ENCODE results near the gene TIMM8A. TPM values are rescaled to one million over a fixed set of nuclear protein-coding genes. Genes with fewer than 3 reads are reported as not detected.

The TIMM8A gene
- total RNA-seq, 1 donor from 2014 or later = 16.7 TPM

- FAIRE-seq = peak; percentile 69
- no peak overlapping the region for H3K4me3 ChIP-seq (ENCODE audit: insufficient read depth, low read depth, low read length)
- peaks cover 26% of the 10 kb centered on the region for H3K79me2 ChIP-seq (ENCODE audit: insufficient read depth, low read length)
- no peak for DNase-seq (ENCODE audit: low read depth)
- Mint-ChIP-seq H3K36me3 (ENCODE audit: low read depth, unreplicated experiment) (peaks cover 3% of the 10 kb centered on the region), H3K27me3 (ENCODE audit: low read depth, unreplicated experiment) (no peaks in the 10 kb centered on the region), H3K9me3 (ENCODE audit: unreplicated experiment) (no peaks in the 10 kb centered on the region), H3K4me3 (ENCODE audit: unreplicated experiment) (no peak overlapping the region), H3K4me1 (ENCODE audit: low read depth, unreplicated experiment) (peaks cover 4% of the 10 kb centered on the region), H3K27ac (ENCODE audit: unreplicated experiment) (no peak overlapping the region)
- H3K27ac ChIP-seq (ENCODE audit: low read depth, low read length) = no peak overlapping the region
- H3K4me1 ChIP-seq (ENCODE audit: insufficient read depth, low read length) = peaks cover 8% of the 10 kb centered on the region
- no peaks in the 10 kb centered on the region for H3K9me3 ChIP-seq (ENCODE audit: insufficient read depth, low read depth, low read length)
- H3K9ac ChIP-seq (ENCODE audit: low read length) = no peak overlapping the region
- H3K36me3 ChIP-seq (ENCODE audit: insufficient read depth, low read length) = peaks cover 18% of the 10 kb centered on the region
- TF ChIP-seq CTCF (IDR thresholded peaks at IDR 0.05; ENCODE audit: insufficient read depth, low read depth, low read length) (no peak), EZH2 (IDR thresholded peaks at IDR 0.05; ENCODE audit: insufficient read depth, low read length) (no peak)
- H3K4me2 ChIP-seq (ENCODE audit: low read length) = no peak overlapping the region
- H2AFZ ChIP-seq (ENCODE audit: low read depth, low read length) = no peak overlapping the region
- H3K27me3 ChIP-seq (ENCODE audit: insufficient read depth, low read length) = no peaks in the 10 kb centered on the region
- peaks cover 23% of the 10 kb centered on the region for H4K20me1 ChIP-seq (ENCODE audit: insufficient read depth, low read length)
Observed at GRCh38 chrX:101395789-101396188, 47.2 kb upstream of the TIMM8A start.

GRCh38 chrX:101394372-101394771, 45.8 kb upstream of the TIMM8A start:
- Histone ChIP-seq H3K4me2 (ENCODE audit: low read length) (no peak overlapping the region), H3K9me3 (ENCODE audit: insufficient read depth, low read depth, low read length) (no peaks in the 10 kb centered on the region), H4K20me1 (ENCODE audit: insufficient read depth, low read length) (peaks cover 23% of the 10 kb centered on the region), H3K36me3 (ENCODE audit: insufficient read depth, low read length) (peaks cover 15% of the 10 kb centered on the region), H3K79me2 (ENCODE audit: insufficient read depth, low read length) (peaks cover 26% of the 10 kb centered on the region), H3K9ac (ENCODE audit: low read length) (no peak overlapping the region), H3K4me1 (ENCODE audit: insufficient read depth, low read length) (peaks cover 8% of the 10 kb centered on the region), H3K27ac (ENCODE audit: low read depth, low read length) (no peak overlapping the region), H2AFZ (ENCODE audit: low read depth, low read length) (no peak overlapping the region), H3K4me3 (ENCODE audit: insufficient read depth, low read depth, low read length) (no peak overlapping the region), H3K27me3 (ENCODE audit: insufficient read depth, low read length) (no peaks in the 10 kb centered on the region)
- peaks cover 3% of the 10 kb centered on the region for H3K36me3 Mint-ChIP-seq (ENCODE audit: low read depth, unreplicated experiment)
- no peak overlapping the region for H3K27ac Mint-ChIP-seq (ENCODE audit: unreplicated experiment)
- H3K4me3 Mint-ChIP-seq (ENCODE audit: unreplicated experiment) = no peak overlapping the region
- H3K4me1 Mint-ChIP-seq (ENCODE audit: low read depth, unreplicated experiment) = peaks cover 4% of the 10 kb centered on the region
- no peak for DNase-seq (ENCODE audit: low read depth)
- no peaks in the 10 kb centered on the region for H3K27me3 Mint-ChIP-seq (ENCODE audit: low read depth, unreplicated experiment)
- no peak for TF ChIP-seq EZH2 (IDR thresholded peaks at IDR 0.05; ENCODE audit: insufficient read depth, low read length)
- no peak for TF ChIP-seq CTCF (IDR thresholded peaks at IDR 0.05; ENCODE audit: insufficient read depth, low read depth, low read length)
- no peaks in the 10 kb centered on the region for H3K9me3 Mint-ChIP-seq (ENCODE audit: unreplicated experiment)
- no peak for FAIRE-seq

GRCh38 chrX:101393530-101394305, 45.2 kb upstream of the TIMM8A start:
- Mint-ChIP-seq H3K27me3 (ENCODE audit: low read depth, unreplicated experiment) (no peaks in the 10 kb centered on the region), H3K4me3 (ENCODE audit: unreplicated experiment) (peak overlapping the region; percentile 96), H3K27ac (ENCODE audit: unreplicated experiment) (no peak overlapping the region), H3K4me1 (ENCODE audit: low read depth, unreplicated experiment) (peaks cover 4% of the 10 kb centered on the region), H3K9me3 (ENCODE audit: unreplicated experiment) (no peaks in the 10 kb centered on the region), H3K36me3 (ENCODE audit: low read depth, unreplicated experiment) (peaks cover 3% of the 10 kb centered on the region)
- Histone ChIP-seq H3K27me3 (ENCODE audit: insufficient read depth, low read length) (no peaks in the 10 kb centered on the region), H3K9ac (ENCODE audit: low read length) (no peak overlapping the region), H2AFZ (ENCODE audit: low read depth, low read length) (no peak overlapping the region), H3K9me3 (ENCODE audit: insufficient read depth, low read depth, low read length) (no peaks in the 10 kb centered on the region), H4K20me1 (ENCODE audit: insufficient read depth, low read length) (peaks cover 23% of the 10 kb centered on the region), H3K79me2 (ENCODE audit: insufficient read depth, low read length) (peaks cover 26% of the 10 kb centered on the region), H3K4me2 (ENCODE audit: low read length) (peak overlapping the region; percentile 98), H3K4me1 (ENCODE audit: insufficient read depth, low read length) (peaks cover 8% of the 10 kb centered on the region), H3K36me3 (ENCODE audit: insufficient read depth, low read length) (peaks cover 15% of the 10 kb centered on the region), H3K4me3 (ENCODE audit: insufficient read depth, low read depth, low read length) (no peak overlapping the region), H3K27ac (ENCODE audit: low read depth, low read length) (no peak overlapping the region)
- FAIRE-seq = no peak
- TF ChIP-seq EZH2 (IDR thresholded peaks at IDR 0.05; ENCODE audit: insufficient read depth, low read length) = no peak
- TF ChIP-seq CTCF (IDR thresholded peaks at IDR 0.05; ENCODE audit: insufficient read depth, low read depth, low read length) = no peak
- no peak for DNase-seq (ENCODE audit: low read depth)
